GM19467 (cell line): Measurements from ENCODE around the gene PNO1.
"Not testable (repeated sequence)": the region's sequence is repeated elsewhere in the genome, so short reads cannot be mapped to it uniquely, and the experiment has no call there.

Experiments
- ATAC-seq: cut with Tn5 transposase; IDR thresholded peaks from one replicate; pipeline ENCODE4 v1.9.1; 2021; ENCODE audit warnings: mild to moderate bottlenecking, moderate library complexity; ENCODE audit not compliant: unreplicated experiment

The PNO1 gene

DNA sequence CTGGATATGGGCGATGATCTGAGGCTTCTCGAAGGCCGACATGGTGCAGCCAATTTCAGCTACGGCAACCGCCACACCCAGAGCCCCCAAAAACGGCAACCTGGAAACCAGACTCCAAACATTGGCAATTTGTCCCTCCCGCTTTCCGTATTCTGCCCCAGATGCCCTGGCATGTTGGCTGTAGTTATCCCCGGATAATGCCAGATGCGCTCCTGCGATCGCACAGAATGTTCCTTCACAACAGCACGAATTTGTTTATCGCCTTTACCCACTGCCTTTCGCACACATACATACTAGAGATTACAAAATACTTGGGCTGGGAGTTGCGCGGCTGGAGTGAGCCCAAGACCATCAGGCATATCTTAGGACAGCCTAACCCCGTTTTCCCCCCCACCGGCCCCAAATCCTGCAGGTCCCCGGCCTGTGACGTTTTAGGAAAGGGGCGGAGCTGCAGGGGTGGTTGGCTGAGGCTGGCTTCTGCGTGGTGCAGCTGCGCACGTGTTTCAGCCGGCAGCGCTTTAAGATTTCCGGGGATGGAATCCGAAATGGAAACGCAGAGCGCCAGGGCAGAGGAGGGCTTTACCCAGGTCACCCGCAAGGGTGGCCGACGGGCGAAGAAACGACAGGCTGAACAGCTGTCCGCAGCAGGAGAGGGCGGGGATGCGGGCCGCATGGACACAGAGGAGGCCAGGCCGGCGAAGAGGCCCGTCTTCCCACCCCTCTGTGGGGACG, at the start of gene PNO1:
Gene PNO1, plus strand, starts transcription at position 487 of the 732 bp plus-strand sequence. Its CDS starts 47 bp downstream, at position 534.
- peak; percentile 83 for ATAC-seq

DNA sequence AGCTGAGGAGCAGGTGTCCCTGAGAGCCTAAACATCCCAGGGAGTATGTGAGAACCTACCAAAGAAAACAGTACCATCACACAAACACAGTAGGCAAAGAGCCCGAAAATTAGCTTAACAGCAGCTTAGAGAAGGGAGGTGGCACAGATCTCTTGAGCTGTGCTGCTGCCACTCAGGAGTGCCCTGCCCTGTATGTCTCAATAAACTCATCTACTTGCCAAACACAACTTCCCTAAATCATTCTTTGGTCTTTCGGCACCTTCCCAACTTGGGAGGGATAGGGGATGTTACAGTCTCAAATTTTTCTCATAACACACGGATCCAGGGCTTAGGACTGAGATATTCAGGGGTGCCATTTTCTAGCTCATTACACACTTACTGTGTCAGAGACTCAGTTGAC, 49.6 kb upstream of the PNO1 start:
- no peak for ATAC-seq

DNA sequence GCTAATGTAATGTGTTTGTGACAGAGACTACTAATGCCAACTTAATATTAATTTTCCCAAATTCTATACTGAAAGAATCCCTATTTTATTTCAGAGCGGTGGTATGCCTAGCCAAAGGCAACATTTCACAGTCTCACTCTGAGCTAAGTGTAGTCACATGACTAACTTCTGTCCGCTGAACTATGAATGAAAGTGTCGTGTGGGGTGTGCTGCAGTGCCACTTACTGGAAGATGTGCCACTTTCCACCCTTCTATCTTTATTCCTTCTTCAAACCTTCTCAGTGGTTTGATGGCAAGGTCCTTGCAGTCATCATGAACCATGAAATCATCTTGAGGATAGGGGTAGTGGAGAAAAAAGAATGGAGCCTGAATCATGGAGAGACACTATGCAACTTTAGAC, 47.6 kb upstream of the PNO1 start:
- peak; percentile 58 for ATAC-seq

DNA sequence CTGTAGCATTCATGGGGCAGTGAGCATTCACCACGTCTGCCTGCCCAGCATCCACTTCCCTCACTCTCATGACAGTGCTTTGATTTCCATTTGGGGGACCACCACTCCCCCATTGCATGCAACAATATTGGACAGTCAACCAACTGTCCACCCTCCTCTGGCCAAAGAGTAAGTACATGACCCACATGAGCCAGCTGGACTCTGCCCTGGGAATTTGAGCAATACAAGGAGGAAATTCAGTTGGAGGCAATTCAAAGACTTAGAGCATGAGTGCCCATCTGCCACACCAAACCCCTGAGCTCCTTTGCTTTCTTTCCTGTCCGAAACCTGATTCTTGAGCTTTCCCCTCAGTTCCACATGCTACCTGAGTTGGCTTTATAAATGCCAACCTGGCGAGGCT, 41.7 kb upstream of the PNO1 start:
- no peak for ATAC-seq

DNA sequence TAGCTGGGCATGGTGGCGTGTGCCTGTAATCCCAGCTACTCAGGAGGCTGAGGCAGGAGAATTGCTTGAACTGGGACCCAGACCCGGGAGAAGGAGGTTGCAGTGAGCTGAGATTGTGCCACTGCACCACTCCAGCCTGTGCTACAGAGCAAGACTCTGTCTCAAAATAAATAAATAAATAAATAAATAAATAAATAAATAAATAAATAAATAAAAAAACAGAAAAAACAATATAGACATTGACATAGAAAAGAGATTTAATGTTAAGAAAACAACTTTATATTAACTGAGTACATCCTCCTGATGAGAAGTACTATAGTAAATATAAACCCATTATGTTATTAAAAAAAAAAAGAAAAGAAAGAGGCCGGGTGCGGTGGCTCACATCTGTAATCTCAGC, 39.8 kb upstream of the PNO1 start:
- ATAC-seq, result not testable (repeated sequence)

DNA sequence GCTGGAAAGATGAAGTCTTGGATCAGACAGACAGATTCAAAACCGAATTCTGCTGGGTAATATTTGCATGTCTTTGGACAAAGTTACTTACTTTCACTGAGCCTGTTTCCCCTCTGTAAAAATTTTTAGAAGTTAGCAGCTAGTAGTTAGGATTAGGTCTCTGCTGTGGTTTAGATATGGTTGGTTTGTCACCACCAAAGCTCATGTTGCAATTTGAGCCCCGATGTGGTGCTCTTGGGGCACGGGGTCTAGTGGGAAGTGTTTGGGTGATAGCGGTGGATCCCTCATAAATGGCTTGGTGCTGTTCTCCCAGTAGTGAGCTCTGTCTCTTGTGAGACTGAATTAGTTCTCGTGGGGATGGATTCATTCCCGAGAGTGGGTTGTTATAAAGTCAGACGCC, 38.9 kb upstream of the PNO1 start:
- ATAC-seq, result no peak

DNA sequence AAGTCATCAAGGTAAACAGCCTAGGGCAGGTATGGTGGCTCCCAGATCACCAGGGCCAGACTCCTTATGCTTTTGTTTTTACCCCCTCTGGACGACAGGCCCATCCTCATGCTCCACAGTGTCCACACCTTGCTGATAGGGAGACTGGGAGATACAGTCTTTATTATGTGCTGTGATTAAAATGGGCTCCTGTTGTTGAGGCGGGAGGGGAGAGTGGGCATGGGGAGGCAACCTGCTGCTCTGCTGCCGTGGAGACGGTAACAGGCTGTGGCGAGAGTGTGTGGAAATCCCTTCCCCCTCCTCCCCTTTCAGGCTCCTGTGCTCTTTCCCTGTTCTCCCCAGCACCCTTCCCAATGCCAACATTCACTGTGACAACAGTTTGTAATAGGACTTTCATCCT, 38.2 kb upstream of the PNO1 start:
- ATAC-seq, result no peak

DNA sequence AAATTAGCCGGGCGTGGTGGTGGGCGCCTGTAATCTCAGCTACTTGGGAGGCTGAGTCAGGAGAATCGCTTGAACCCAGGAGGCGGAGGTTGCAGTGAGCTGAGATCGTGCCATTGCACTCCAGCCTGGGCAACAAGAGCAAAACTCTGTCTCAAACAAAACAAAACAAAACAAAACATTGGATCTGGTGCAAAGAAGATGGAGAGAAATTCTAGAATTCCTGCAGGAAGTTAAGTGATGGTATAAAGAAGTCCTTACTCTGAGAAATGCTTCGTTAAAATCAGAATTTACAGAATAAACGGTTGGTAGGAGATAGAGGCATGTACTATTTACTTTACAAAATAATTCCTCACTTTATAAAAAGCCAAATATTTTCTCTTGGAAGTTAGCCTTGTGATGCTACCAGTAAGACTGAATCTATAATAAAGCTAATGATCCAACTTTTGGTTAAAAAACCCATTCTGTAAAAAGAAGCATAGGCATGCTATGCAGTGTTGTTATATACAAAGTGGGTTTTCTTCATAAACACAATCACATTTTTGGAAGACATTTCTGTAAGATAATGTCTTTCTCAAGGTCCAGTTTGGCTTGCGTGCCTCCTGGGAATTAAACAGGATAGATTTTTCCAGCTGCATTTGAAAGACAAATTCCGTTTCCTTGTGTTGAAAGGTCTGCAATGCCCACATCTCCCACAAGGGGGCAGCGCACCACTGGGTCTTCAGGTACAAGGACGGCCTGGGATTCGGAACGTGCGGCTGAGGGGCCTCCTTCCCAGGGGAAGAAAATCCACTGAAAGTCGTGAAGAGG, 35.6 kb upstream of the PNO1 start:
- no peak for ATAC-seq

DNA sequence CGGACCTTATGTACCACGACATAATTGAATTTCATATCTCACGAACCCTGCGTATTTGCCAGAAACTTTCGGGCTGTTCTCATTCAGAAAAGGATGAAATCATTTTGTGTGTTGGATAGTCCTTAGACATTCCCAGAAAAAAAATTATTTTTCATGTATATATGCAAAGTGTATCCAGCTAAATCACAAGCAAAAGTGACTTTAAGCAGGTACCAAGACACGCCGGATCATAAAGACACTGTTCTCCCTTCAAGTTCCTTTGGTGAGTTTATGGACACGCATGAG, 35.1 kb upstream of the PNO1 start:
- ATAC-seq, result no peak

DNA sequence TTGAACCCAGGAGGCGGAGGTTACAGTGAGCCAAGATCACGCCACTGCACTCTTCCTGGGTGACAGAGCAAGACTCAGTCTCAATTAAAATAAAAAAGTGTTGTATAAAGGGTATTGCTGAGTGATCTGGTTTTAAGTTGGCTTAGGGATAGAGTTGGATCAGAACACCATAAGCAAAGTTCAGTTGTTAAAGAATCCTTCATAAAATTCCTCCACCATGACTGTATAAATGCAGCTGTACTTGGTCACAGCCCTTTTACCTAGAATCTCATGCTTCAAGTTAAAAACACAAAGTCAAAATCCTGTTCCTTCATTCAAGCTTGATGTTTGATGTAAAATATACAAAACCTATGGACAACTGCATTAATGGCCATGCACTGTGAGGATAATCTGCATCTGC, 33.4 kb upstream of the PNO1 start:
- no peak for ATAC-seq

DNA sequence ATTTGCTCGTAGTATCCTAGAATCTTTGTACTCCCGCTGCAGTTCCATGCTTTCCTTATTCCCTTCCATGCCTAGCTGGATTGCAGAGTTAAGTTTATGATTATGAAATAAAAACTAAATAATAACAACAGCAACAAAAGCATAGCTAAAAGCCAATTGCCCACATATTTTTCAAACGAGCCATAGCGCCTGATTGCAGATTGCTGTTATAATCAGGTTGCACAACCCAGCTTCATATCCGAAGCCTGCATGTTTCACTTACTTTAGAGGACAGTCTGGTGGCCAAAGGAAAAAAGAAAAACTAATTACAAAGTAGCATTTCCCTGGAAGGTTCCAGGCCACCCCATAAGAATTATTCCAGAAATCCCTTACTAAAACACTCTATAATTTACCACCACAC, 31.9 kb upstream of the PNO1 start:
- no peak for ATAC-seq

DNA sequence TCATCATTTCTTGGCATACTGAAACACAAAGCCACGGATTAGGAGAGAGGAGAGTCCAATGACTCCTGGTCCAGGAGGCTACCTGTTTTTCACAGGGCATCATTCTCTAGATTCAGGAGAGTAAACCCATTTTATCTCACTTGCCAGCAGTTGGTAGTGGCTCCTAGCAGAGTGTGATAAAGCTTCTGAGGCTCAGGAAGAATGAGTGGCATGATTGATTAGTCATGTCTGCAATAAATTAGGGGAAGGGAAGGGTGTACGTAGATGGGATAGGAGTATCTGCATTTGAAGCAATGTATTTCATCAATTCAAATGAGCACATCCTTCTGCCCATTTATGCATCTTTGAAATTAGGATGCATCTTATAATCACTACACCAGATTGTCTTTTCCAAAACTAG, 31.1 kb upstream of the PNO1 start:
- no peak for ATAC-seq

DNA sequence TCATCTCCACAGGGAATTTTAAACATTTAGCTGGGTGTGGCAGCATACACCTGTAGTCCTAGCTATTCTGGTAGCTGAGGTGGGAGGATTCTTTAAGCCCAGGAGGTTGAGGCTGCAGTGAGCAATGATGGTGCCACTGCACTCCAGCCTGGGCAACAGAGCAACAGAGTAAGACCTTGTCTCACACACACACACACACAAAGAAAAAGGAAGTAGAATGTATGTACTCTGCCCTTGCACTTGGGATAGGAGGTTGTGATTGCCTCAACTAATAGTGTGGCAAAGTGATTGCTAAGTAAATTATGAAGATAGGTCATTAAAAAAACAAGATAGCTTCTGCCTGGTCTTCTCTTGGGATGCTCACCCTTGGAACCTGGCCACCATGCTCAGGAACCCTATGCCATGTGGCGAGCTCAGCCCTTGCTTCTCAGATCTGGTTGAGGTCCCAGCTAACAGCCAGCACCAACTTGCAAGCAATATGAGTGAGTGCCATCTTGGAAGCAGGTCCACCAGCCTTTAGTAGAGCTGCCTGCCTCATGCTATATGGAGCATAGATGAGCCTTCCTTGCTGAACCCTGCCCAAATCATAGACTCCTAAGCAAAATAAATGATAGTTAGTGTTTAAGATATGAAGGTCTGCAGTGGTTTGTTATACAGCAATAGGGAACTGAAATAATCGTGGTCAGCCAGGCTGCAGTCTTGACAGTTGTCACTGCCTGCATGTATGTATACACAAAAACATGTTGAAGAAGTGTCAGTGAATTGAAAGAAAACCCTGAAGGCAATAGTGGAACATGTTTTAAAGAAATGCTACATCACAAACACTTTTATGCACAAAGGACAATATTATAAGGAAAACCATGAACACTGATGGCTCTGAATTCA, 30.1 kb upstream of the PNO1 start:
- ATAC-seq, result no peak

DNA sequence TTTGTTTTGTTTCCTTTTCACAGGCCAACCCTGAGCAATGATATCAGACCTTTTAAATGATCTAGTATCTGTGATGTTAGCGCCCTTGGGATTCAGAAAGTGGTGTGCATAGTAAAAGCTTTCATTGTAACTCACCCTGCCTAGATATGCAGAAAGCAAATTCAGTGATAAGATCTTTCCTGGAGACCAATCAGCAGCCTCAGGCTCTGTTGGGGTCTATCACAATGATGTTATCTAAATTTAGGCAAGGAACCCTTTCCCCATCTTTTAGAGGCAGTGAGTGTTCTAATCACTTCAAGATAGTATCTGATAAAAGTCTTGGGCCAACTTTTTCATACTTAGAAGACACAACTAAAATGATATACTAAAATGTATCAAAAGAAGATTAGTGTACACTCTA, 23.6 kb upstream of the PNO1 start:
- no peak for ATAC-seq

DNA sequence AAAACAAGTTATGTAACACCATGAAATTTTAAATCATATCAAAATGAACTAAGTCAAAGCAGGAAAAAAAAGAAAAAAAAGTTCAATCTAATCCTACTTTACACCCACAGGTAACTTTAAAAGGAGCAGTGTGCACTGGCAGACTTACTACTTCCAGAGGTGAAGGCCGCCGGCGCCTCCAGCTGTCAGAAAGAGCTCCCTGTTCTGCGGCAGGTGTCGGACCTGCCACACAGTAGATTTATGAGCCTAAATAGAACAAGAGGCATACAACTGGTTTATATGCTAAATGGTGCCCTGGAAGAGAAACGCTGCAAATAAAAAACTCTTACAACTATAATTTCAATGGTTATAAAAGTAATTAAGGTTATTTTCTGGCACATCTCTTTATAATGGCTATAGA, 23.1 kb upstream of the PNO1 start:
- ATAC-seq, result no peak

DNA sequence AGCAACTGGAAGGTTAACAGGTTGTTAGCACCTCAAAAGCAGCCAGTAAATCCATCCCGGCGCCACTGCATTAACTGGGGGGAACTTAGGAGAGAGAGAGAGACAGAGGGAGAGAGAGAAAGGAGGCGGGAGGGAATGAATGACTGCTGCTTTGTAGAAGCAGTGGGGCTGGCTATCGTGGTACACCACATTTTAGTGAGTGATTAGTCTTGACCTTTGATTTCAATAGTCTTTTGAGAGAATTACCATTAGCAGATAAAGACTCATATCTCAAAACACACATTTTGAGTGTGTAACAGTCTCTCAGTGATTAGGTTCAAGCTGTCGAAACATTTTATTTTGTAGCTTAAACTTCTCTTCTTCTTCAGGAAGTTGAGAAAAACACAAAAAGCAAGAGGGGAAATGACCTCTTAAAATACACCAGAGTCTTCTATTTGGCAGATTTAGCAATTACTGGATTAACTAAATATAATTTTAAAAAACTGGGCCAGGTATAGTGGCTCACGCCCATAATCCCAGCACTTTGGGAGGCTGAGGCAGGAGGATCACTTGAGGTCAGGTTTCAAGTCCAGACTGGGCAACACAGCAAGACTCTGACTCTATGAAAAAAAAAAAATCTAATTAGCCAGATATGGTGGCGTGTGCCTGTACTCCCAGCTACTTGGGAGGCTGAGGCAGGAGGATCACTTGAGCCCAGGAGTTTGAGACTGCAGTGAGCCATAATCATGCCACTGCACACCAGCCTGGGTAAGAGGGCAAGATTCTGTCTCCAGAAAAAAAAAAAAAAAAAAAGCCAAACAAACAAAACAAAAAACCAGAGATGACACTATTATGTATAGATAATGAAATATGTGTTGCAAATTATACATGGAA, 22.0 kb upstream of the PNO1 start:
- no peak for ATAC-seq

DNA sequence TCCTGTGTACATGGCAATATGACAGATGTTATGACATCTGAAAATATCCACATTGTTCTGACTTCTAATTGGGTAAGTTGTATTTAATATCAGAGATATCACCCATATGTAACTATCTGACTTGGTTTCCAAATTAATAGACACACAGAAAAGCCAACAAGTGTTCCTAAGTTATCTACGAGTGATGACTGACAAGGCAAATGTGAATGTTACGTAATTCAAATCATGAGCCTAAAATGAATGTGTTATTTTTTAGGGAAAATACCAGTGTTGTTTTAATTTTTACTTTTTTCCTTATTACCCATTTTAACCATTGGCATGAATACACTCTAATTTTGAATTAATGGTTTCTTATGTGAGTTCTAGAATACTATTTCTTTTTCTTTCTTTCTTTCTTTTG, 15.8 kb upstream of the PNO1 start:
- no peak for ATAC-seq

DNA sequence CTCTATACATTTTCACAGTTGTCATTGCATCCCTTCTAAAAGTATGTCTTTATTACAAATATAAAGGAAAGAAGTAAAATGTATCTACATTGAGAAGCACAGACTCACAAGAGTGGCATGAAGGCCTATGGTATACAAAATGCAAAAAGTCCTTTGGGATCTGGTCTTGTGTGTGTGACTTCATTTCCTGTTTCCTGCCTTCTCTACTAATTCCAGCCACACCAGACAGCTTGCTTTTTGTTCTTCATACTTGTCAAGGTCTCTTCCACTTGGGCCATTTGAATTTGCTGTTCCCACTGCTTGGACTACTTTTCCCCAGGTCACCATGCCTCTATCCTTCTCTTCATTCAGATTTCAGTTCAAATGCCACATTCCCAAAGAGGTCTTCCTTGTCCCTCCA, 6.7 kb upstream of the PNO1 start:
- ATAC-seq, result no peak

DNA sequence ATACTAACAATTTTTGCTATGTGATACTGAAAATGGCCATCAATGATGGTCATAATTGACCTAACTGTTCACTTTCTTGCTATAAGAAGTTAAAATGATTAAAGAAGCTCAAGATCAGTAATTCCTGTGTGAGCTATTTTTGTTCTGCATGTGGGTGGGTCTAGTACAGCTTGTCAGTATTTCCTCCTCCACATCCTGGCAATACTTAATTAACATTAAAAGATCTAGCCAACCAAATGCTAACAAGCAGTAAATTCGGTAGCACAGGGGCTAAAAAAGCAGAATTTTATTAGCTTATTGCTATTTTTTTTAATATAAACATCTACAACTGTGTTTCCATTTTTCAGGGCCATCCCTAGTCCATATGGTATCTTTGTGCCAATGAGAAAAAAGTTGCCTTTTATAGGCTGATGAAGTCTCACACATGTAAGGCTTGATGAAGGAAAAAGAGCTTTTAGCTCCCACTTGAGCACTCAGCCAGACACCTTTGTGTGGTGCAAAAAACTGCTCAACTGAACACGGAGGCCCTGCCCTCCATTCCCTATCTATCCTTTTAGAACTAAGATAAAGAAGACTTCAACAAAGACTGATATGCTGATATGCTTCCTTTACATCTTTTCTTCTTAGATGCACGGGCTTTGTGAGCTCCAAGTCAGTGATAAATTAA, 4.9 kb upstream of the PNO1 start:
- ATAC-seq, result no peak

DNA sequence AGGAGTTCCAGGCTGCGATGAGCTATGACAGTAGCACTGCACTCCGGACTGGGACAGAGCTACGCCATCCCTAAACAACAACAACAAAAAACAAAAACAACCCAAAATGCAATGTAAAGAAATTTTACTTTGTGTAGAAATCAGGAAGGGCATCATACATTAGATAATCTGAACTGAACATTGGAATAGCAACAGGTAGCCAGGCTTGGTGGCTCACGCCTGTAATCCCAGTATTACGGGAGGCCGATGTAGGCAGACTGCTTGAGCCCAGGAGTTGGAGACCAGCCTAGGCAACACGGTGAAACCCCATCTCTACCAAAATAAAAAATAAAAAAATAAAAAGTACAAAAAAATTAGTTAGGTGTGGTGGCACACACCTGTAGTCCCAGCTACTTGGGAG, 2.1 kb upstream of the PNO1 start:
- ATAC-seq, result no peak
